WTC11 (cell line): ENCODE results near the gene JCAD. TPM values are rescaled to one million over a fixed set of nuclear protein-coding genes. Genes with fewer than 3 reads are reported as not detected.

Source experiments
- ATAC-seq: fragments of 200-7000 bp; cut with Tn5 transposase; 2 replicates; pipeline ENCODE4 v1.10.0; 2021; ENCODE audit warnings: mild to moderate bottlenecking, moderate library complexity
- CTCF ChIA-PET: fragments of 300-600 bp; sonication (Branson Sonifier 250); formaldehyde crosslinking; loops from one replicate; lab custom pipeline; 2021; ENCODE audit warnings: antibody characterized with exemption; lab: Charles Lee
- POLR2A ChIA-PET: fragments of 350-600 bp; sonication (Branson Sonifier 250); formaldehyde crosslinking; loops from one replicate; lab custom pipeline; 2021; ENCODE audit warnings: antibody characterized with exemption; lab: Charles Lee
- DNase-seq: peaks from one replicate; pipeline ENCODE4 v3.0.0; 2021; ENCODE audit warnings: low spot score
- H3K27ac Mint-ChIP-seq: 2 replicates; pipeline ENCODE4 v1.8.0; 2021; ENCODE audit warnings: mixed read lengths
- H3K27me3 Mint-ChIP-seq: 2 replicates; pipeline ENCODE4 v1.8.0; 2021; ENCODE audit warnings: low read depth, mild to moderate bottlenecking, moderate library complexity, mixed read lengths
- H3K36me3 Mint-ChIP-seq: 2 replicates; pipeline ENCODE4 v1.8.0; 2021; ENCODE audit warnings: mixed read lengths
- H3K4me1 Mint-ChIP-seq: 2 replicates; pipeline ENCODE4 v1.8.0; 2022; ENCODE audit warnings: mixed read lengths
- H3K4me3 Mint-ChIP-seq: 2 replicates; pipeline ENCODE4 v1.8.0; 2021; ENCODE audit warnings: mild to moderate bottlenecking, moderate library complexity, mixed read lengths
- H3K9me3 Mint-ChIP-seq: 2 replicates; pipeline ENCODE4 v1.8.0; 2021; ENCODE audit warnings: mixed read lengths
- AFF4 ChIP-seq: sonication (generic); formaldehyde crosslinking; IDR thresholded peaks from 2 replicates; pipeline ENCODE4 v1.8.1; 2023; ENCODE audit warnings: mild to moderate bottlenecking, missing genetic modification reagents, borderline replicate concordance
- CREB1 ChIP-seq: sonication (generic); formaldehyde crosslinking; IDR thresholded peaks from 2 replicates; pipeline ENCODE4 v1.8.0; 2023; ENCODE audit warnings: mild to moderate bottlenecking, missing genetic modification reagents
- CTCF ChIP-seq: fragments of 200-600 bp; IDR thresholded peaks from 2 replicates; pipeline ENCODE4 v1.8.0; 2022; ENCODE audit warnings: antibody characterized with exemption
- E2F4 ChIP-seq: sonication (generic); formaldehyde crosslinking; IDR thresholded peaks from 2 replicates; pipeline ENCODE4 v1.8.1; 2022; ENCODE audit warnings: low read depth, mild to moderate bottlenecking, moderate library complexity, missing genetic modification reagents, borderline replicate concordance
- ELF4 ChIP-seq: sonication (generic); formaldehyde crosslinking; IDR thresholded peaks from 2 replicates; pipeline ENCODE4 v1.8.1; 2022; ENCODE audit warnings: low read depth, mild to moderate bottlenecking, moderate library complexity, missing genetic modification reagents
- ERG ChIP-seq: fragments of 250-450 bp; sonication (Bioruptor Pico); IDR thresholded peaks from 2 replicates; pipeline ENCODE4 v1.8.0; 2021; ENCODE audit warnings: mild to moderate bottlenecking
- FOXJ3 ChIP-seq: sonication (generic); formaldehyde crosslinking; IDR thresholded peaks from 2 replicates; pipeline ENCODE4 v1.9.0; 2021; ENCODE audit warnings: missing genetic modification reagents, mild to moderate bottlenecking, borderline replicate concordance
- GABPB1 ChIP-seq: sonication (generic); formaldehyde crosslinking; IDR thresholded peaks from 2 replicates; pipeline ENCODE4 v1.8.1; 2023; ENCODE audit warnings: mild to moderate bottlenecking, missing genetic modification reagents
- GRHL2 ChIP-seq: fragments of 250-450 bp; sonication (Bioruptor Pico); IDR thresholded peaks from 2 replicates; pipeline ENCODE4 v1.8.0; 2022; ENCODE audit warnings: mild to moderate bottlenecking, moderate library complexity; ENCODE audit not compliant: insufficient replicate concordance, severe bottlenecking
- IRF2 ChIP-seq: sonication (generic); formaldehyde crosslinking; IDR thresholded peaks from 2 replicates; pipeline ENCODE4 v1.8.0; 2022; ENCODE audit warnings: low read depth, missing genetic modification reagents, borderline replicate concordance
- JUN ChIP-seq: sonication (generic); formaldehyde crosslinking; IDR thresholded peaks from 2 replicates; pipeline ENCODE4 v1.8.0; 2023; ENCODE audit warnings: mild to moderate bottlenecking, missing genetic modification reagents
- KAT7 ChIP-seq: sonication (generic); formaldehyde crosslinking; IDR thresholded peaks from 2 replicates; pipeline ENCODE4 v1.8.1; 2023; ENCODE audit warnings: missing genetic modification reagents, mild to moderate bottlenecking, borderline replicate concordance
- NFATC4 ChIP-seq: fragments of 250-450 bp; sonication (Bioruptor Pico); IDR thresholded peaks from 2 replicates; pipeline ENCODE4 v1.9.0; 2021; ENCODE audit warnings: mild to moderate bottlenecking
- NR1H2 ChIP-seq: sonication (generic); formaldehyde crosslinking; IDR thresholded peaks from 2 replicates; pipeline ENCODE4 v1.9.0; 2021; ENCODE audit warnings: mild to moderate bottlenecking, moderate library complexity, missing genetic modification reagents
- NR3C1 ChIP-seq: sonication (generic); formaldehyde crosslinking; conservative IDR thresholded peaks from 2 replicates; pipeline ENCODE4 v1.8.1; 2023; ENCODE audit warnings: low read depth, mild to moderate bottlenecking, missing genetic modification reagents
- RELA ChIP-seq: sonication (generic); formaldehyde crosslinking; IDR thresholded peaks from 2 replicates; pipeline ENCODE4 v1.8.1; 2022; ENCODE audit warnings: missing genetic modification reagents, mild to moderate bottlenecking, borderline replicate concordance
- SOX15 ChIP-seq: fragments of 250-450 bp; sonication (Bioruptor Pico); IDR thresholded peaks from 2 replicates; pipeline ENCODE4 v1.9.0; 2021; ENCODE audit warnings: mild to moderate bottlenecking
- USF1 ChIP-seq: sonication (generic); formaldehyde crosslinking; IDR thresholded peaks from 2 replicates; pipeline ENCODE4 v1.8.0; 2022; ENCODE audit warnings: mild to moderate bottlenecking, missing genetic modification reagents
- ZNF263 ChIP-seq: sonication (generic); formaldehyde crosslinking; IDR thresholded peaks from 2 replicates; pipeline ENCODE4 v1.8.1; 2022; ENCODE audit warnings: low read depth, mild to moderate bottlenecking, moderate library complexity, missing genetic modification reagents
- ZNF423 ChIP-seq: fragments of 250-450 bp; sonication (Bioruptor Pico); IDR thresholded peaks from 2 replicates; pipeline ENCODE4 v2.1.2; 2022; ENCODE audit warnings: mild to moderate bottlenecking, moderate library complexity
- ZNF532 ChIP-seq: fragments of 250-450 bp; sonication (Bioruptor Pico); IDR thresholded peaks from 2 replicates; pipeline ENCODE4 v1.9.0; 2021; ENCODE audit warnings: mild to moderate bottlenecking, borderline replicate concordance
- ZNF671 ChIP-seq: fragments of 250-450 bp; sonication (Bioruptor Pico); IDR thresholded peaks from 2 replicates; pipeline ENCODE4 v1.8.0; 2021; ENCODE audit warnings: mild to moderate bottlenecking
- total RNA-seq: library from RNA; stranded (reverse); gene quantifications from 3 replicates; pipeline ENCODE4 v1.2.3, GENCODE V29; 2021

The JCAD gene
- total RNA-seq, 1 experiment from 2014 or later: 1.8 TPM

GRCh38 chr10:30051220-30051619 lies 8.2 kb downstream of the JCAD start:
- TF ChIP-seq RELA (CRISPR knock-in tag) (no peak), ZNF263 (CRISPR knock-in tag) (no peak), FOXJ3 (CRISPR knock-in tag) (no peak), SOX15 (CRISPR knock-in tag) (no peak), ZNF423 (no peak), ZNF671 (CRISPR knock-in tag) (no peak), USF1 (CRISPR knock-in tag) (no peak)
- ChIA-PET POLR2A (interaction anchor here (0.6 kb wide), 1 partner anchor 39 kb away, joined by 3 read pairs; no protein-coding TSS in a partner anchor), CTCF (no interaction called here)
- Mint-ChIP-seq H3K4me3 (no peak overlapping the region), H3K4me1 (peaks cover 23% of the 10 kb centered on the region), H3K27me3 (no peaks in the 10 kb centered on the region), H3K9me3 (no peaks in the 10 kb centered on the region), H3K36me3 (no peaks in the 10 kb centered on the region), H3K27ac (no peak overlapping the region)
- no peak for DNase-seq
- ATAC-seq: no peak

GRCh38 chr10:30050411-30050810 lies 9.0 kb downstream of the JCAD start:
- CTCF ChIA-PET: interaction anchor here (1.3 kb wide), 1 partner anchor 309 kb away, joined by 4 read pairs; no protein-coding TSS in a partner anchor
- no peak overlapping the region for H3K27ac Mint-ChIP-seq

More at GRCh38 chr10:30050411-30050810, 9.0 kb downstream of the JCAD start:
- POLR2A ChIA-PET: no interaction called here
- Mint-ChIP-seq H3K36me3 (no peaks in the 10 kb centered on the region), H3K27me3 (no peaks in the 10 kb centered on the region), H3K9me3 (no peaks in the 10 kb centered on the region), H3K4me3 (no peak overlapping the region), H3K4me1 (peaks cover 15% of the 10 kb centered on the region)
- ATAC-seq (no peak), DNase-seq (no peak)
- no peak for TF ChIP-seq ERG
- no peak for TF ChIP-seq CTCF
- TF ChIP-seq NFATC4 (CRISPR knock-in tag): no peak
- TF ChIP-seq KAT7 (CRISPR knock-in tag): no peak
- no peak for TF ChIP-seq NR3C1 (CRISPR knock-in tag)
- no peak for TF ChIP-seq GABPB1 (CRISPR knock-in tag)
- no peak for TF ChIP-seq E2F4
- no peak for TF ChIP-seq CREB1
- TF ChIP-seq GRHL2 (CRISPR knock-in tag): no peak
- TF ChIP-seq JUN: no peak
- TF ChIP-seq AFF4 (CRISPR knock-in tag): no peak
- no peak for TF ChIP-seq ELF4 (CRISPR knock-in tag)
- no peak for TF ChIP-seq NR1H2 (CRISPR knock-in tag)
- TF ChIP-seq ZNF532 (CRISPR knock-in tag): no peak
- no peak for TF ChIP-seq IRF2 (CRISPR knock-in tag)
